Cardiac fibroblast (primary cell): ENCODE results near the gene ST6GALNAC3.

Source experiments
- DNase-seq, 2 donors: peaks; one replicate each; pipeline versions ENCODE4 v3.0.0 to v3.0.0-alpha.2; 2010; ENCODE audit warnings: low read depth in 2 of 2
- H3K4me3 ChIP-seq, 2 donors: replicated peaks in 1 of 2; 1 replicate in 1 of 2; 2 replicates in 1 of 2; pipeline ENCODE4 v1.5.1; 2011; ENCODE audit warnings: low read depth in 2 of 2, low read length in 2 of 2, mild to moderate bottlenecking in 2 of 2, moderate library complexity in 1 of 2
- CTCF ChIP-seq: IDR thresholded peaks from one replicate; pipeline ENCODE4 v1.5.1; 2011; ENCODE audit warnings: low read depth, mild to moderate bottlenecking, low read length, inconsistent platforms

ST6GALNAC3 gene

GRCh38 chr1:76657623-76658022 lies 583.1 kb downstream of the ST6GALNAC3 start:
- no peak for DNase-seq
- H3K4me3 ChIP-seq = no peak overlapping the region
- no peak for TF ChIP-seq CTCF

- no peak for TF ChIP-seq CTCF
- H3K4me3 ChIP-seq = no peak overlapping the region
- DNase-seq = no peak
Observed at GRCh38 chr1:76659171-76659940, 584.8 kb downstream of the ST6GALNAC3 start.

DNA sequence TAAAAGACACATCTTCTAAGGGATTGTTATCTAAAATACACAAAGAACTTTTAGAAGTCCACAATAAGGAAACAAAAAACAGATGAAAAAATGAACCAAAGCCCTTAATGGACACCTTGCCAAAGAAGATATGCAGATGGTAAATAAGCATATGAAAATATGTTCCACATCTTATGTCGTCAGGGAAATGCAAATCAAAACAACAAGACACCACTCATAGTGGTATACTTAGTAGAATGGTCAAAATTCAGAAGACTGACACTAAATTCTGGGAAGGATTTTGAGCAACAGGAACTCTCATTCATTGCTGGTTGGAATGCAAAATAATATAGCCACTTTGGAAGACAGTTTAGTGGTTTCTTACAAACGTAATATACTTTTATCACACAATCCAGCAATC lies 587.0 kb downstream of the ST6GALNAC3 start:
- no peak for DNase-seq
- TF ChIP-seq CTCF = no peak
- H3K4me3 ChIP-seq = no peak overlapping the region

DNA sequence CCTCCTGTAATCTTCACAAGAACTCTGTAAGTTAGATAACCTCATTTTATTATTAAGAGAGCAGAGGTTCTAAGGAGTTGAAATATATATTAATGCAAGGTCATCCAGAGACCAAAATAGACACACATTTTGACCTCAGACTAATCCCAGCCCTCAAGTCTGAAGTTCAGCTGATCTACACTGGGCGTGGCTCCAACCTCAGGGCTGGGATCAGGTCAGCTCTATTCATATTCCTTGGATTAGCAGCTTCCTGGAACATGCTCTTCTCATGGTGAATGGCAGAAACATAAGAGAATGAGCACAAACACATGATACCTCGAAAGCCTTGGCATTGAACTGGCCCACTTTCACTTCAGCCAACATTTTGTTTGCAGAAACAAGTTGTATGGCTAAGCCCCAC lies 592.0 kb downstream of the ST6GALNAC3 start:
- H3K4me3 ChIP-seq = no peak overlapping the region
- no peak for DNase-seq
- no peak for TF ChIP-seq CTCF

- no peak for TF ChIP-seq CTCF
- no peak overlapping the region for H3K4me3 ChIP-seq
- DNase-seq = no peak
Observed at GRCh38 chr1:76668046-76668445, 593.5 kb downstream of the ST6GALNAC3 start.

GRCh38 chr1:76669131-76669530 lies 594.6 kb downstream of the ST6GALNAC3 start:
- no peak for TF ChIP-seq CTCF
- no peak overlapping the region for H3K4me3 ChIP-seq
- DNase-seq = no peak
